Mucosa of descending colon (tissue), 3 donors: Measurements from ENCODE around the gene NUP85. TPM values are rescaled to one million over a fixed set of nuclear protein-coding genes. Genes with fewer than 3 reads are reported as not detected.

ENCODE experiments used
- ATAC-seq: fragments of 200-7000 bp; cut with Tn5 transposase; one replicate; pipeline ENCODE4 v1.9.1; 2020; ENCODE audit warnings: mild to moderate bottlenecking, moderate library complexity
- DNase-seq, 3 donors: peaks; one replicate each; pipeline ENCODE4 v3.0.0-alpha.2; 2020
- H3K36me3 ChIP-seq: fragments of 200-600 bp; one replicate; pipeline ENCODE4 v1.8.0; 2021; ENCODE audit warnings: low read depth, mild to moderate bottlenecking
- H3K4me1 ChIP-seq: fragments of 200-600 bp; one replicate; pipeline ENCODE4 v1.8.0; 2021; ENCODE audit warnings: low read depth, mild to moderate bottlenecking
- H3K4me3 ChIP-seq: fragments of 200-600 bp; one replicate; pipeline ENCODE4 v1.8.0; 2021; ENCODE audit warnings: mild to moderate bottlenecking
- H3K9me3 ChIP-seq: fragments of 200-600 bp; one replicate; pipeline ENCODE4 v1.8.0; 2021; ENCODE audit warnings: mild to moderate bottlenecking
- intact Hi-C, 2 donors: fragments of 100-400 bp; cut with DNase I in 1 of 2; cut with micrococcal nuclease in 1 of 2; formaldehyde crosslinking; loops; one replicate each; pipeline versions ENCODE4 v1.11.0 to v1.11.1; 2022; cut with DNase I, micrococcal nuclease
- total RNA-seq, 3 donors: library from RNA; stranded (reverse); fragmentation: NEBNext Ultra II Directional in 2 of 3; extraction: Animal tissue kit (Norgen Biotek cat#: 25700) in 2 of 3; gene quantifications; one replicate each; pipeline versions ENCODE4 v1.2.1 to v1.2.4, GENCODE V29; 2021 to 2023
- TF ChIP-seq, protein P1 (sequence below): fragments of 200-600 bp; IDR thresholded peaks from one replicate; pipeline ENCODE4 v1.8.0; 2022; ENCODE audit warnings: antibody characterized with exemption, mild to moderate bottlenecking
- donor health status: DM: no; HTN: no; CAD: no; lungs with moderate emphysema.
- donor health status: DM: no; HTN: no; CAD: no.
- donor health status: DM: no; HTN: yes; CAD: no.

Gene NUP85
- total RNA-seq, 3 donors from 2014 or later, result 48.4 to 63.4 (median 62.2) TPM

DNA sequence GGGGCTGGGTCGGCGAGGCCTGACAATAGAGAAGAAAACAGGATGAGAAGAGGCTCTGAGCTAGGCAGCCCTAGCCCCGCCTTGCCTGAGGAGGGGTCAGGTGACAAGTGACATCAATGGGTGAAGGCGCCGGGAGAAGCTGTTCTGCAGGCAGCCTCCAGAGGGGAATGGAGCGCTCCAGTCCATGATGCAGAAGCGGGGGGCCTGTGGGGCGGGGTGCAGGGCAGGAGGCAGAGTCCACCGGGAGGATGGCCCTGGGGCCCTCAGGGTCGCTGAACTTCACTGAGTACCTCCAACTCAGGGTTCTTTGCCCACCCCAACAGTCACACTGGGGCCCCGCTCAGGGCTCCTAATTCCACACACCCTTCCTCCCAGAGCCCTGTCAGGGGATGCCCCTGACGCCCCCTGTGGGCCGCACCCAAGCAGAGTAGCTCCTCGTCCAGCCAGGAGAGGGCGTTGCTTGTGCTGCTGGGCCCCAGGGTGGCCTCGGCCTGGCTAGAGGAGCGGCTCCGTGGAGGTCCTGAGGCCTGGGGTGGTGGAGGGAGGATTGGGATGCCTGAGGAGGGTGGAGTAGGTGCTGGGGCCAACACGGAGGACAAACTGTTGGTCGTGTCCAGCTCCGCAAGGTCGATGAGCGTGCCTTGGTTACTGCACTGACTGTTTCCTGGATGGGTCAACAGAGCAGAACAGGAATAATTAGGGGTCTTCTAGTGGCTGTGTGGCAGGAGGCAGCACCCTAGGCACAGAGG lies 35.1 kb downstream of the NUP85 start:
- Histone ChIP-seq H3K4me3 (no peak overlapping the region), H3K9me3 (no peaks in the 10 kb centered on the region), H3K4me1 (no peaks in the 10 kb centered on the region), H3K36me3 (peaks cover 7% of the 10 kb centered on the region)
- DNase-seq (no peak), ATAC-seq (peak; percentile 41)
- intact Hi-C loops, result no loop called here
- TF ChIP-seq, protein P1, sequence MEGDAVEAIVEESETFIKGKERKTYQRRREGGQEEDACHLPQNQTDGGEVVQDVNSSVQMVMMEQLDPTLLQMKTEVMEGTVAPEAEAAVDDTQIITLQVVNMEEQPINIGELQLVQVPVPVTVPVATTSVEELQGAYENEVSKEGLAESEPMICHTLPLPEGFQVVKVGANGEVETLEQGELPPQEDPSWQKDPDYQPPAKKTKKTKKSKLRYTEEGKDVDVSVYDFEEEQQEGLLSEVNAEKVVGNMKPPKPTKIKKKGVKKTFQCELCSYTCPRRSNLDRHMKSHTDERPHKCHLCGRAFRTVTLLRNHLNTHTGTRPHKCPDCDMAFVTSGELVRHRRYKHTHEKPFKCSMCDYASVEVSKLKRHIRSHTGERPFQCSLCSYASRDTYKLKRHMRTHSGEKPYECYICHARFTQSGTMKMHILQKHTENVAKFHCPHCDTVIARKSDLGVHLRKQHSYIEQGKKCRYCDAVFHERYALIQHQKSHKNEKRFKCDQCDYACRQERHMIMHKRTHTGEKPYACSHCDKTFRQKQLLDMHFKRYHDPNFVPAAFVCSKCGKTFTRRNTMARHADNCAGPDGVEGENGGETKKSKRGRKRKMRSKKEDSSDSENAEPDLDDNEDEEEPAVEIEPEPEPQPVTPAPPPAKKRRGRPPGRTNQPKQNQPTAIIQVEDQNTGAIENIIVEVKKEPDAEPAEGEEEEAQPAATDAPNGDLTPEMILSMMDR, result peak; percentile 20

DNA sequence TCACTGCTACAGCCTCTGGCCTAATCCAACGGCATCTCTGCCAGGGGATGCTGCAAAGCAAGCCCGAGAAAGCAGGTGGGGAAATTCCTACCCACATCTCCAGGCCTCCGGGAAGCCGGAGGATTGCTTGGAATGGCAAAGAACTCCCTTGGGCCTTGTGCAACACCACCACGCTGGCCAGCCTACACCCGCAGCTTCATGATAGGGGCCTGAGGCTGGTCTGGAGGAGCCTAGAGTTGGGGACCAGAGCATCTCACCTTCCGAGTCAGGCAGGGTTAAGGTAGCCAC lies 35.6 kb downstream of the NUP85 start:
- TF ChIP-seq, protein P1, result no peak
- ATAC-seq (no peak), DNase-seq (no peak)
- Histone ChIP-seq H3K9me3 (no peaks in the 10 kb centered on the region), H3K4me3 (no peak overlapping the region), H3K36me3 (peaks cover 3% of the 10 kb centered on the region), H3K4me1 (no peaks in the 10 kb centered on the region)
- intact Hi-C loops, result no loop called here

DNA sequence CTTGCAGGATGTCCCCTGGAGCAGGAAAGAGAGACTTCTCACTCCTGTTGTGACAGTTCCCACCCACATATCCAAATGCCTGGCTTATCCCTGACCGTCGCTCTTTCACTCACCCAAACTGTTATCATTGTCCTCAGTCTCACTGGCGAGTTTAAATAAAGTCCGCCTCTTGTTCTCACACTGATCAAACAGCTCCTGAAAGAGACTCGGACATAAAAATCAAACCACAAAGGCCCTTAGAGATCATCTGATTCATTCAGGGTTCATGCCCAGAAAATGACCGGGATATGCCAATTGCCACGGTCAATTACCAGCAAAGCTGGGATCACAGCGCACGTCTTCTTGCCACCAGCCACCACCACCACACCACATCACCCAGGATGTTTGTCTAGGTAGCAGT lies 36.0 kb downstream of the NUP85 start:
- no peaks in the 10 kb centered on the region for H3K36me3 ChIP-seq
- H3K4me1 ChIP-seq, result no peaks in the 10 kb centered on the region
- ATAC-seq, result no peak
- H3K4me3 ChIP-seq, result no peak overlapping the region
- TF ChIP-seq, protein P1, result no peak
- intact Hi-C loops, result no loop called here
- no peak for DNase-seq
- H3K9me3 ChIP-seq, result no peaks in the 10 kb centered on the region

DNA sequence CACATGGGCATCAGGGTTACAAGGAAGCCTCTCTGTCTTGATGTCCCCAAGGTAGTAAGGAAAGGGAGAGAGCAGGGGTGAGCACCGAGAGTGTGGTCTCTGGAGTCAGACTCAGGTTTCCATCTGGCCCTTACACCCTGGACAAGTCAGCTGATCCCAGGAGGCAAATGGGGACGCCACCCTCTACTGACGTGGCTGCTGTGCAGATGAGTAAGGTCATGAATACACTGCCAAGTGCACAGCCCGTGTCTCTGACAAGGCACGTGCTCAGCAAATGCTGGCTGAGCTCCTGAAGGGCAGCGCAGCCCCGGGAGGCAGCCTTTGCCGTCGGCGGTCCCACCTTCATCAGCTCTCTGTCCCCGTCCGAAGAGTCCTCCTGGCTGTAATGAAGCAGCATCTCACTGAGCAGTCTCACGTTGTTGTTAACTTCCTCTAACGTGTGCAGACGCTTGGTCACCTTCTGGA lies 36.5 kb downstream of the NUP85 start:
- intact Hi-C loops, result no loop called here
- Histone ChIP-seq H3K4me3 (no peak overlapping the region), H3K36me3 (no peaks in the 10 kb centered on the region), H3K4me1 (no peaks in the 10 kb centered on the region), H3K9me3 (no peaks in the 10 kb centered on the region)
- TF ChIP-seq, protein P1, result no peak
- DNase-seq, result no peak
- no peak for ATAC-seq

DNA sequence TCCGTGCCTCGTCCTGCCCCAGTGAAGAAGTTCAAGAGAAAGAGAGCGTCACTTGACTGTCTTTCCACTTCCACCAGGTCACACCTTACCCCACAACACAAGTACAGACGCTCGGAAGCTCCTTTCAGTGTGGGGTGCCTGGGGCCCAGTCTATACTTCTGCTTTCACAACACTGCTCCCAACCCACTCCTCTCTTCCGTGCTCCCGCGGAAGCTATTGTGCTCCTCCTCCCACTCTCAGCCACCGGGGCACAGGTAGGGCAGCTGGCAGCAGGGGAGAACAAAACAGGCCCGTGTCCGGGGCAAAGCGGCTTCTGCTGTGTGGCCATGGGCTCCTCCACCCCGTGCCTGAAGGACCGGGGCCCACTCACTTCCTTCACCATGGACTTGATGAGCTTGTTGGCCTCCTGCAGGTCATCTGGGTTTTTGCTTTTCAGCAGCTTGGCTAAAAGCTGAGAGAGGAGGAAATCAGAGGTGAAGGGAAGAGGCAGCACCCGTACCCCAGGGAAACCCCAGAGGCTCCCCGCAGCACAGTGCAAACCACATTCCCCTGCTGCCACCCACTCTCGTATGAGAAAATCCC lies 37.1 kb downstream of the NUP85 start:
- no peaks in the 10 kb centered on the region for H3K36me3 ChIP-seq
- intact Hi-C loops, result no loop called here
- ATAC-seq, result peak; percentile 47

More for the DNA sequence above, 37.1 kb downstream of the NUP85 start:
- no peak overlapping the region for H3K4me3 ChIP-seq
- TF ChIP-seq, protein P1, result no peak
- no peaks in the 10 kb centered on the region for H3K4me1 ChIP-seq
- peak in 1 of 3 donors; percentile 66 for DNase-seq
- H3K9me3 ChIP-seq, result no peaks in the 10 kb centered on the region
